IPS-18c (cell line): ENCODE data around the gene SRR.
A peak's percentile ranks its signal among the peaks of the same experiment; 100 is the strongest.
"Not testable (repeated sequence)": the region's sequence is repeated elsewhere in the genome, so short reads cannot be mapped to it uniquely, and the experiment has no call there.

ENCODE experiments used
- H3K4me3 ChIP-seq: 2 replicates; pipeline ENCODE4 v1.7.0; 2013; ENCODE audit warnings: low read depth, mild to moderate bottlenecking, low read length, moderate library complexity; ENCODE audit not compliant: insufficient read depth
- H3K9me3 ChIP-seq: one replicate; pipeline ENCODE4 v1.6.1; 2013; ENCODE audit warnings: mild to moderate bottlenecking, low read length, moderate library complexity; ENCODE audit not compliant: control insufficient read depth, insufficient read depth

SRR gene

DNA sequence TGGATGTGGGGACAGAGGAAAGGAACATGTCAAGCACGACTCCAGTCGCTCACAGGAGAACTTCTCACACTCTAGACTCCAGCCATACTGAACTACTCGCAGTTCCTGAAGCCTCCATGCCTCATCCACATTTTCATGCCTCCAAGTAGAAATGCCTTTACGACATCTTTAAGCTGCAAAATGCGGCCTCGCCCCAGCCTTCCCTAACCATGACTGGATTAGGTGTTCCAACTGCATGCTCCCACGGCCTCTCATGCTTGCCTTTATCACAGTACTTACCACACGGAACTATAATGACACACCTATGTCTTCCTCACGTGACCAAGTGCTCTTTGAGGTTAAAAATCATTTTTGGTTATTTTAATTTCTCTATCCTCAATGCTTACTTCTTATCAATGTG lies 24.0 kb upstream of the SRR start:
- Histone ChIP-seq H3K9me3 (no peaks in the 10 kb centered on the region), H3K4me3 (no peak overlapping the region)

DNA sequence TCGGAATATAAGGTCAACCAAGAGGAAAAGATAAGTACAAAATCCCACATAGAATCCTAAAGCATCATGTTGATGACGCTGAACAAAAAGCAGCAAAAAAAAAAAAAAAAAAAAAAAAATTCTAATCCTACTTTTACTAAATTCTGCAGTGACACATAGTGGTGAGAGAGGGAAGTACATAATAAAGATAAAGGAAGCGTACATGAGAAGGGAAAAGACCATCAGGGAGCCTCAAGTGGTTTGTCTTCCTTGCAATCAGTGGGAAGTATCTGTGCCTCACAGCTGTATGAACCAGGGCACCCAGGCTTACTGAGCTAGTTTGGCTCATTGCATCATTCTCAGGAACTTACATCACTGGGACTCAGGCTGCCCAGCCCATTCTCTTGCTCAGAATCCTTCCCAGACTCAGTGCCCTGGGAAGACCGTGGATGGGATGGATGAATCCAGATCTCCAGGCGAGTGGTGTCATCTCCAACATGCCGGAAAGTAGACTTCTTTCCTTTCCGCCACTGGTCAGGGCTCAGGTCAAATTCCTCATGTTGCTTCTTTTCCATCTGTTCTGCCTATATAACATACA lies 21.4 kb upstream of the SRR start:
- Histone ChIP-seq H3K4me3 (no peak overlapping the region), H3K9me3 (no peaks in the 10 kb centered on the region)

DNA sequence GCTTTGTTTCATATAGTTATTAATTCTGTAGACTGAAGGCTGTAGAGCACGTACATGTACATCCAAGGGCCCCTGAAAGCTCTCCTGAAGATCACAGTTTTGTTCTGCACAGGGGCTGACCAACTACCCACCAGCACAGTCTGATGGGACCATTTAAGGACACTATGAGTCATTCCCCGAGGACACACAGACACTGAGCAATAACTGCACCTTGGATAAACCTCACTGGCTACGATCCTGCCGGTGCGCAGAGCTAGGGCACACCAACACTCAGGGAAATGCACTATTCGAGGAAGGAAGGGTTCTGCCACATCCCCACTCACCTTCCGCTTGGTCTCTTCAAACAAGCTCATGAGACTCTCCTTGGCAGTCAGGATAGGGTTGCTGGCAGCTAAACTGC lies 20.4 kb upstream of the SRR start:
- H3K9me3 ChIP-seq, result no peaks in the 10 kb centered on the region
- no peak overlapping the region for H3K4me3 ChIP-seq

- H3K4me3 ChIP-seq, result no peak overlapping the region
These were observed 13.8 kb upstream of the SRR start for GRCh38 chr17:2289878-2290478.

GRCh38 chr17:2292100-2292499 lies 11.7 kb upstream of the SRR start:
- Histone ChIP-seq H3K9me3 (peaks cover 2% of the 10 kb centered on the region), H3K4me3 (no peak overlapping the region)

More at GRCh38 chr17:2289878-2290478, 13.8 kb upstream of the SRR start:
- H3K9me3 ChIP-seq, result no peaks in the 10 kb centered on the region

GRCh38 chr17:2295575-2295974 lies 8.2 kb upstream of the SRR start:
- no peak overlapping the region for H3K4me3 ChIP-seq
- peaks cover 2% of the 10 kb centered on the region for H3K9me3 ChIP-seq

DNA sequence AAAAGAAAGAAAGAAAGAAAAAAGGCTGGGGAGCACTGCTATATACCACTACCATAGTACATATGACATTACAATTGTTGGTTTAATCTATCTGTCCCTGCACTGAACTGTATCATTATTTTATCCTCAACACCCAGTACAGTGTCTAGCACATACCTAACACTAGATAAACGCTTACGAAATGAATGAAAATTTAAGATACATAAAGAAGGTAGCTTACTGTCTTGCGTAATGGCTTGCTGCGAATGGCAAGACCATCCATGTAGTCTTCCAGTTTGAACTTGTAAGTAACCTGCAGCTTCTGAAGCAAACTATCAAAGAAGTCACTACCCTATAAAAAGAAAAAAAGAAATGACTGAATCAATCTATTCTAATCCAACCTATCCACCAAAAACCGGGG lies 6.7 kb upstream of the SRR start:
- H3K9me3 ChIP-seq, result peaks cover 2% of the 10 kb centered on the region
- no peak overlapping the region for H3K4me3 ChIP-seq

DNA sequence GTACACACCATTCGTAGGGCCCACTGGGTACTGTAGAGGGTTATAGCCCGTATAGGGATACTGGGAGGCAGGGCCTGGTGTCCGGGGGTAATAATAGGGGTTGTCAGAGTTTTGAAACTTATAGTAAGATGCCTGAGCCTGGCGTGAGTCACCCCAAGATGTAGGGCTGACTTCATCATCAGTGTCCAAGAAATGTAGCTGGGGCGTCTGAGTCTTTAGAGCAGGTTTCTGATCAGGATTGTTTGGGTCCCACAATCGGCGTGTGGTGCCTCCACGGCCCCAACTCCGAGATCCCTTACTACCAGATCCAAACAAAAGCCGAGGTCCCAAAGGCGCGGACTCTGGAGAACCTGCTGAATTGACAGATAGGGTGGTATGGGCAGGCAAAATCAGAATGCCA lies 4.6 kb upstream of the SRR start:
- H3K4me3 ChIP-seq, result no peak overlapping the region
- peaks cover 2% of the 10 kb centered on the region for H3K9me3 ChIP-seq

DNA sequence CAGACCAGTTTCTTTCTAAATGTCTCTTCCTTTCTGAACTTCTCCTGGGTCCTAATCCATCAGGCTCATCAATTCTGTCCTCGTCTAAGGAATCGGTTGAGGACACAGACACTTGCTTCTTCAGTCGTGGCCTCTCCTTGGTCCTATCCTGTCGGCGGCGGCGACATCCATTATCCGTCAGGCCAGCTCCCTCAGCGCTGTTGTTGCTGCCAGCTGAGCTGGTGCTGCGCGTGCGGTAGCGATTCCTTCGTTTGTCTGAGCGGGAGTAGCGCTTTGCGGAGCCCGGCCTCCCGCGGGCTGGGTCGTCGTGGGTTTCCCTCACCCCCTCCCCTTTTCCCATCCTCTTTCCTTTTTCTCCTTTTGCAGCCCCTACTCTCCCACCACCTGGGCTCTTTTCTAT lies 4.0 kb upstream of the SRR start:
- Histone ChIP-seq H3K9me3 (peaks cover 2% of the 10 kb centered on the region), H3K4me3 (no peak overlapping the region)

- Histone ChIP-seq H3K4me3 (peak overlapping the region; percentile 96), H3K9me3 (no peaks in the 10 kb centered on the region)
These were observed 959 bp upstream of the SRR start for GRCh38 chr17:2302778-2303203.

- Histone ChIP-seq H3K9me3 (no peaks in the 10 kb centered on the region), H3K4me3 (no peak overlapping the region)
These were observed 1.2 kb downstream of the SRR start for GRCh38 chr17:2304931-2305330.

- Histone ChIP-seq H3K4me3 (no peak overlapping the region), H3K9me3 (no peaks in the 10 kb centered on the region)
These were observed 5.8 kb downstream of the SRR start for GRCh38 chr17:2309338-2310154.

- Histone ChIP-seq H3K4me3 (no peak overlapping the region), H3K9me3 (no peaks in the 10 kb centered on the region)
These were observed 9.0 kb downstream of the SRR start for GRCh38 chr17:2312736-2313135.

DNA sequence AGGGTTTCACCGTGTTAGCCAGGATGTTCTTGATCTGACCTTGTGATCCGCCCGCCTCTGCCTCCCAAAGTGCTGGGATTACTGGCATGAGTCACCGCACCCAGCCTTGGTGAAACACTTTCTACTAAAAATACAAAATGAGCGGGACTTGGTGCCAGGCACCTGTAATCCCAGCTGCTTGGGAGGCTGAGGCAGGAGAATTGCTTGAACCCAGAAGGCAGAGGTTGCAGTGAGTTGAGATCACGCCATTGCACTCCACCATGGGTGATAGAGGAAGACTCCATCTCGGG lies 13.1 kb downstream of the SRR start:
- not testable (repeated sequence) for H3K9me3 ChIP-seq, H3K4me3 ChIP-seq

DNA sequence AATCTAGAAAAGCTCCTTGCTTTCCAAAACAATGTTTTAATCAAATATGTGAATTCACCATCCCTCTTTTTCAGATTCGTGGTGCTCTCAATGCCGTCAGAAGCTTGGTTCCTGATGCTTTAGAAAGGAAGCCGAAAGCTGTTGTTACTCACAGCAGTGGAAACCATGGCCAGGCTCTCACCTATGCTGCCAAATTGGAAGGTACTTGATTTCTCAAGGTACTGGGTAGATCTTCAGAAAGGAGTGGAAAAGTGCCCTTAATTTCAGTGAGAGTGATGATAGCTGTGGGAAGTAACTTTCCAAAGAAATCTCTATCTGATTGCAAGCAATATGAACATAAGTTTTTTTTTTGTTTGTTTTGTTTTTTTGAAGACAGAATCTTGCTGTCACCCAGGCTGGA lies 14.0 kb downstream of the SRR start:
- Histone ChIP-seq H3K9me3 (no peaks in the 10 kb centered on the region), H3K4me3 (no peak overlapping the region)

DNA sequence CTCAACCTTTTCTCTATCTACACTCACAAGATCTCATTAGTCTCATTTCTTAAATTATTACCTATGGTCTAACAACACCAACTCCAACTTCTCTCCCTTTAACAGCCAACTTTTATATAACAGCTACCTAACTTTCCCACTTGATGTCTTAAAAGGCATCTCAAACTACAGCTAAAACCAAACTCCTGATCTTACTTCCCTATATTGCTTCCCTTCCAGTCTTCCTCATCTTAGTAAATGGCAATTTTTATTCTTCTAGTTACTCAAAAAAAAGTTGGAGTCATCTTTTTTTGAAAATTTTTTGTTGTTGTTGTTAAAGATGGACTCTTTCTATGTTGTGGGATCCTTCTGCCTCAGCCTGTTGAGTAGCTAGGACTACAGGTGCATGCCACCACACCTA lies 15.3 kb downstream of the SRR start:
- H3K9me3 ChIP-seq, result no peaks in the 10 kb centered on the region
- H3K4me3 ChIP-seq, result no peak overlapping the region

- Histone ChIP-seq H3K9me3 (no peaks in the 10 kb centered on the region), H3K4me3 (no peak overlapping the region)
These were observed 17.6 kb downstream of the SRR start for GRCh38 chr17:2321399-2321798.

- no peak overlapping the region for H3K4me3 ChIP-seq
- no peaks in the 10 kb centered on the region for H3K9me3 ChIP-seq
These were observed 20.0 kb downstream of the SRR start for GRCh38 chr17:2323629-2324314.
